Stimulated activated CD8-positive, alpha-beta memory T cell treated with anti-CD3 and anti-CD28 coated beads, Interleukin-12 subunit alpha, Interleukin-12 subunit beta, amount 100 ng/mL, for 4 hours (primary cell): Measurements from ENCODE around the gene PCP4L1.
"Not testable (repeated sequence)": the region's sequence is repeated elsewhere in the genome, so short reads cannot be mapped to it uniquely, and the experiment has no call there.

Experiments
- DNase-seq: peaks from one replicate; pipeline ENCODE4 v3.0.0-alpha.2; 2020; ENCODE audit warnings: low read depth

The PCP4L1 gene

GRCh38 chr1:161228032-161228431 is 30.5 kb upstream of the PCP4L1 start:
- DNase-seq = no peak

DNA sequence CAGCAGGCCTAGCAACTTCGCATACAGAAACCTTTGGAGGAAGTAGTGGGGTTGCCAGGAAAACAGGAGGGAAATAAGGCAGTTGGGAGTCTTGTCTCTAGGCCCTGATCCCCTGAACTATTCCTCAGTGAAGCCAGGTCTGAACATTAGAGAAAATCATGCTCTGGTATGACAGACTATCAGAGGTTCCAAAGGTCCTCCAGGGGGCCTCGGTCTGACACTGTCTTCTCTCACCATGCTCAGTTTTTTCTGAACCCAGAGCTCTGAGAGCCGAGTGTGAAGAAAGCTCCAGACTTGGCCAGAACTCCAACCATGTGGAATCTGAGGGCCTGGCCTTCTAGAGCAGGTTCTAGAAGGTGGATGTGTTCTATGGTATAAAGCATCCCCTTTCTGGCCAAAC is 28.6 kb upstream of the PCP4L1 start:
- DNase-seq = no peak

- no peak for DNase-seq
Observed at GRCh38 chr1:161230762-161231161, 27.8 kb upstream of the PCP4L1 start.

- DNase-seq = no peak
Observed at GRCh38 chr1:161233102-161233501, 25.4 kb upstream of the PCP4L1 start.

GRCh38 chr1:161235957-161236775 is 22.4 kb upstream of the PCP4L1 start:
- no peak for DNase-seq

DNA sequence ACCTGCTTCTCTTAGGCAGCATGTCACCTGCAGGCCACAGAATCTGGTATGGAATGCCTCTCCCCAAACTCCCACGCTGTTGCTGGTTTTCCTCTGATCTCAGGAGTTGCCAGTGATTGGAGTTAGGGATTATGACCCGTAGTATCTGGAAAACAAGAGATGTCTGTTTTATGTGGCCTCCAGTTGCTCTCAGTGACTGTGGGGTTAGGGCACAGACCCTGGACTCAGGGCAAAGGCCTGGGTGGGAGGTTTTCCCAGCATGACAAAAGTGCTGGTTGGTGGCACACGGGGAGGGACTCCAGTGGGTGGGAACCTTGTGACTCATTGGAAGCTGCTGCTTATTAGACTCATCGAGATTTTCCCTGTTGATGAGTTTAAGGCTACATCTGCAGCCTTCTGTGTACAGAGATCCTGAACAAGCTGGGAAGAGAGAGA is 20.5 kb upstream of the PCP4L1 start, which contains the start of gene NR1I3:
Gene NR1I3, minus strand, starts transcription at position 165 of the 435 bp plus-strand sequence. CDS start 1,638 bp downstream, outside the sequence.
- no peak for DNase-seq

DNA sequence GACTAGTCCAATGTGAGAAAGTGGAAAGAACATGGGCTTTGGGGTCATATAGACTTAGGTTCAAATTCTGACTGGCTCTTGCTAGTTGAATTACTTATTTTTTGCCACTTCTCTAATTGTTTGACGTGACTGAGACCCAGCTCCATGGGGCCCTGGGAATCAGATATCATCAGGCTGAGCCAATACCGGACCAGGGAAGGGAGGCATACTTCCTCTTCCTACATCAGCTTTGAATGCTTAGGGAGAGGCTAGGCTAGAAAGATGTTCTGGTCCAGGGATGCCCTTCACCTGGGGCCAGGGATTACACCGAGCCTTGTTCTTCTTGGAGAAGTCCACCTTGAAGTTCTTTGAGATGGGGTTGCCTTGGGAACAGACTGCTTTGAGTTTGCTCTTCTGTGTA is 16.9 kb upstream of the PCP4L1 start:
- no peak for DNase-seq

GRCh38 chr1:161242313-161242712 is 16.2 kb upstream of the PCP4L1 start:
- no peak for DNase-seq

DNA sequence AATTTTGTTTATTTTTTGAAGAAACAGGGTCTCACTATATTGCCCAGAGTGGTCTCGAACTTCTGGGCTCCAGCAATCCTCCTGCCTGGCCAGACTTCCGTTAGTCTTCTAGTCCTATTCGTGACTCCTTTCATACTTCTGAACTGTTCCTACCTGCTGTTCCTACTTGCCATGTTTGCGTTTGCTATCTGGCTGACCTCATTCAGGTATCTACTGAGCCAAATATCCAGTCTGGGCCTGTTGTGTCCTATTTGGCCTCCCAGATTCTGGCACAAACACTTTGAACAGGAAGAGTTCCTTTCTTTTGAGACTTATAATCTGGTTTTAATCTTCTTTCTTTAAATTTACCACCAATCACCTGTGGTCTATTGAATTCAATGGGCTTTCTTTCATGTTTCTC is 13.7 kb upstream of the PCP4L1 start:
- DNase-seq = no peak

DNA sequence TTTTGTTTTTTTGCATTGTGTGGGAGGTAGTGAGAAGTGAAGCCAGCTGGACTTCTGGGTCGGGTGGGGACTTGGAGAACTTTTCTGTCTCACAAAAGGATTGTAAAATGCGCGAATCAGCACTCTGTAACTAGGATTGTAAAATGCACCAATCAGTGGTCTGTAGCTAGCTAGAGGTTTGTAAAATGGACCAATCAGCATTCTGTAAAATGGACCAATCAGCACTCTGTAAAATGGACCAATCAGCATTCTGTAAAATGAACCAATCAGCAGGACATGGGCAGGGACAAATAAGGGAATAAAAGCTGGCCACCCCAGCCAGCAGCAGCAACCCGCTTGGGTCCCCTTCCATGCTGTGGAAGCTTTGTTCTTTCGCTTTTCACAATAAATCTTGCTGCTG is 8.4 kb upstream of the PCP4L1 start:
- DNase-seq = not testable (repeated sequence)

GRCh38 chr1:161250829-161251228 is 7.7 kb upstream of the PCP4L1 start:
- no peak for DNase-seq

DNA sequence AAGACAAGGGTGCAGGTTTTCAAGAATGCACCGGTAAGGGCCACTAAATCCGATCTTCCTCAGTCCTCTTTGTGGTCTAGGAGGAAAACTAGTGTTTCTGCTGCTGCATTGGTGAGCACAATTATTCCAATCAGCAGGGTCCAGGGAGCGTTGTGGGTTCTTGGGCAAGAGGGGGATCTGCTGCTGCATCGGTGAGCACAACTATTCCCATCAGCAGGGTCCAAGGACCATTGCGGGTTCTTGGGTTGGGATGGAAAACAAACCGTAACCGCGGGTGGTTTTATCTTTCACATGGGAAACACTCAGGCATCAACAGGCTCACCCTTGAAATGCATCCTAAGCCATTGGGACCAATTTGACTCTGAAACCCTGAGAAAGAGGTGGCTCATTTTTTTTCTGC is 7.0 kb upstream of the PCP4L1 start:
- no peak for DNase-seq

GRCh38 chr1:161255302-161255701 is 3.2 kb upstream of the PCP4L1 start:
- not testable (repeated sequence) for DNase-seq

DNA sequence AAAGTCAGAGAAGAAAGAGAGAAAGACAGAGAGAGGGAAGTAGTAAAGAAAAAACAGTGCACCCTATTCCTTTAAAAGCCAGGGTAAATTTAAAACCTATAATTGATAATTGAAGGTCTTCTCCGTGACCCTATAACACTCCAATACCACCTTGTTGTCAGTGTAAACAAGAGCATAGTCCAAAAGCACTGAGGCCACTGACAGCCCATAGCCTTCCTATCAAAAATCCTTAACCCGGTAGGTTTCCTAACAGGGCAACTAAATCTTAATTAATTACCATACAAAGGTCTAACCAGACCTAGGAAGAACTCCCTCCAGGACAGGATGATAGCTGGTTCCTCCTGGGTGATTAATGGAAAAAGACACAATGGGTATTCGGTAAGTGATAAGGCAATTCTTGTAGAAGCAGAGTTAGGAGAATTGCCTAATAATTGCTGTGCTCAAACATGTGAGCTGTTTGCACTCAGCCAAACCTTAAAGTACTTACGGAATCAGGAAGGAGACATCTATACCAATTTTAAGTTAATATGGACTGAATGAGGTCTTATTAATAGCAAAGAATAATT is 2.5 kb upstream of the PCP4L1 start:
- DNase-seq = not testable (repeated sequence)

DNA sequence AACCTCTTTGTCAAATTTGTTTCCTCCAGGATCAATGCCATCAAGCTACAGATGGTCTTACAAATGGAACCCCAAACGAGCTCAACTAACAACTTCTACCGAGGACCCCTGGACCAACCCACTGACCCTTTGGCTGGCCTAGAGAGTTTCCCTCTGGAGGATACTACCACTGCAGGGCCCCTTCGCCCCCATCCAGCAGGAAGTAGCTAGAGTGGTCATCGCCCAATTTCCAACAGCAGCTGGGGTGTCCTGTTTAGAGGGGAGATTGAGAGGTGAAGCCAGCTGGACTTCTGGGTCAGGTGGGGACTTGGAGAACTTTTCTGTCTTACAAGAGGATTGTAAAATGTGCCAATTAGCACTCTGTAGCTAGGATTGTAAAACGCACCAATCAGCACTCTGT is 1.4 kb upstream of the PCP4L1 start:
- DNase-seq = not testable (repeated sequence)

GRCh38 chr1:161259345-161259702 is 779 bp downstream of the PCP4L1 start:
- no peak for DNase-seq

GRCh38 chr1:161259765-161260164 is 1.2 kb downstream of the PCP4L1 start:
- DNase-seq = no peak

- DNase-seq = no peak
Observed at GRCh38 chr1:161260376-161261260, 2.1 kb downstream of the PCP4L1 start.

DNA sequence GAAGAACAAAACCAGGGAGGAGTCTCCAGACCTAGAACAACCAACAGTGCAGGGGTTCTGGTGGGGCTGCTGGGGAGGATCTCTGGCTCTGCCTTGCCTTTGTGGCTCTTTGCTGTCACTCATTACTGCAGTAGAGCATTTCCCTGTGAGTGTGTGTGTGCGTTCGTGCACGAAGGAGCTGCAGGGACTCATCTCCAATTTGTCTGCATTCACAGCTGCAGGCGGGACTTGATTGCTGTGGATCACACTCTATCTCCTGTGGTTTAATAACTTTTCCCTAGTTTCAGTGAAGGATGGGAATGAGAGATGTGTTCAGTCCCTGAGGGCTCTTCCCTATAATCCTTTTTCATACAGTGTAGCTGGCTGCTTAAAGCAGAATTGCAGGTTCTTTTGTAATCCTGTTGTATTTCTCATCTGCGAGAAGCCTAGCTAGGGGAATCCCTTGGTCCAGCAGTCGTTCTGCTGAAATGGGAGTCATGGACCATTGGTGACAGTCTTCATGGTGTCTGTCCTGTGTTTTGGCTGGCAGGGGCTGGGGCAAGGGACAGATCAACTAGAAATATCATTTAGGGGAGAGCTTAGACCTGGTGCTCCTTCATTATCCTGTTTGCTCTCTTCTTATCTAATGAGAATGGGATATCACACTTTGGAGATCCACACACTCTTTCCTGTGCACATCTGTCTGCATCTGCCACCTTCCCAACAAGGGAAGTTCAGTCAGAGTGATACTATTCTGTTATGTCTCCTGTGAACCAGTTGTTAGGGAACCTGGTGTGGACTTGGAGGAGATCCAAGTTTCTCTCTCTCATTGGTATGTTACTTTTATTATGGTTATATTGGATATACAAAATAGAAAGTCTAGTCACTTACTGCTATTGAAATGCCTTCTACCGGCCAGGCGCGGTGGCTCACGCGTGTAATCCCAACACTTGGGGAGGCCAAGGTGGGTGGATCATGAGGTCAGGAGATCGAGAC is 3.0 kb downstream of the PCP4L1 start:
- no peak for DNase-seq

DNA sequence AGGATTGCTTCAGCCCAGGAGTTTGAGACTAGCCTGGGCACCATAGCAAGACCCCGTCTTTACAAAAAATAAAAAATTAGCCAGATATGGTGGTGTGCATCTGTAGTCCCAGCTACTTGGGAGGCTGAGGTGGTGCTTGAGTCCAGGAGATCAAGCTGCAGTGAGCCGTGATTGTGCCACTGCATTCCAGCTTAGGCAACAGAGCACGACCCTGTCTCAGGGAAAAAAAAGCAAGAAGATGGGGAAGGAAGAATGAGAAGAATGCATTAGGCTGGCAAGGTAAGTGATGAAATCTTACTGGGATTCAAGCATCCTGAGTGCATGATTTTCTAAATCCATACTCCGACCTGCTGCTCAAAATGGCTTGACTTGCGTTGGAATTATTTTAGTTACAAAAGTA is 6.8 kb downstream of the PCP4L1 start:
- no peak for DNase-seq

GRCh38 chr1:161266202-161266601 is 7.7 kb downstream of the PCP4L1 start:
- DNase-seq = no peak

GRCh38 chr1:161266836-161267235 is 8.3 kb downstream of the PCP4L1 start:
- no peak for DNase-seq
